ENCODE results near the gene NPNT. TPM values are rescaled to one million over a fixed set of nuclear protein-coding genes. Genes with fewer than 3 reads are reported as not detected.

Gene NPNT
- total RNA-seq, 1 experiment from 2014 or later, result 1.4 TPM

DNA sequence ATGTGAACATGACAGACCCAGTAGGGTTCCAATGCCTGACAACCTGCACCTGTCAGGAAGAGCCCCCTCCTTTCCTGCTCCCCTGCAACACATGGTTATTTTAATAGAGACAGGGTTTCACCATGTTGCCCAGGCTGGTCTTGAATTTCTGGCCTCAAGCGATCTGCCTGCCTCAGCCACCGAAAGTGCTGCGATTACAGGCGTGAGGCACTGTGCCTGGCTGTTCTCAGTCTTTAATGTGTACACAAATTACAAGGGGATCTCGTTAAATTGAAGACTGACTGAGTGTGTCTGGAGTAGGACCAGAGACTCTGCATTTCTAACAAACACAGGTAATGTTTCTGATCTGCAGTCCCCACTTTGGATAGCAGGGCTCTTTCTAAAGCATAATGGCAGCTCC lies 55.4 kb downstream of the NPNT start (continued):
- TF ChIP-seq, protein P1, sequence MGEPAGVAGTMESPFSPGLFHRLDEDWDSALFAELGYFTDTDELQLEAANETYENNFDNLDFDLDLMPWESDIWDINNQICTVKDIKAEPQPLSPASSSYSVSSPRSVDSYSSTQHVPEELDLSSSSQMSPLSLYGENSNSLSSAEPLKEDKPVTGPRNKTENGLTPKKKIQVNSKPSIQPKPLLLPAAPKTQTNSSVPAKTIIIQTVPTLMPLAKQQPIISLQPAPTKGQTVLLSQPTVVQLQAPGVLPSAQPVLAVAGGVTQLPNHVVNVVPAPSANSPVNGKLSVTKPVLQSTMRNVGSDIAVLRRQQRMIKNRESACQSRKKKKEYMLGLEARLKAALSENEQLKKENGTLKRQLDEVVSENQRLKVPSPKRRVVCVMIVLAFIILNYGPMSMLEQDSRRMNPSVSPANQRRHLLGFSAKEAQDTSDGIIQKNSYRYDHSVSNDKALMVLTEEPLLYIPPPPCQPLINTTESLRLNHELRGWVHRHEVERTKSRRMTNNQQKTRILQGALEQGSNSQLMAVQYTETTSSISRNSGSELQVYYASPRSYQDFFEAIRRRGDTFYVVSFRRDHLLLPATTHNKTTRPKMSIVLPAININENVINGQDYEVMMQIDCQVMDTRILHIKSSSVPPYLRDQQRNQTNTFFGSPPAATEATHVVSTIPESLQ (CRISPR knock-in tag; IDR thresholded peaks at IDR 0.05), result no peak
- no peak for TF ChIP-seq NFYB (CRISPR knock-in tag; conservative IDR thresholded peaks at IDR 0.05; ENCODE audit: low read depth)
- TF ChIP-seq ZNF263 (CRISPR knock-in tag; IDR thresholded peaks at IDR 0.05; ENCODE audit: low read depth), result no peak
- TF ChIP-seq, protein P2, sequence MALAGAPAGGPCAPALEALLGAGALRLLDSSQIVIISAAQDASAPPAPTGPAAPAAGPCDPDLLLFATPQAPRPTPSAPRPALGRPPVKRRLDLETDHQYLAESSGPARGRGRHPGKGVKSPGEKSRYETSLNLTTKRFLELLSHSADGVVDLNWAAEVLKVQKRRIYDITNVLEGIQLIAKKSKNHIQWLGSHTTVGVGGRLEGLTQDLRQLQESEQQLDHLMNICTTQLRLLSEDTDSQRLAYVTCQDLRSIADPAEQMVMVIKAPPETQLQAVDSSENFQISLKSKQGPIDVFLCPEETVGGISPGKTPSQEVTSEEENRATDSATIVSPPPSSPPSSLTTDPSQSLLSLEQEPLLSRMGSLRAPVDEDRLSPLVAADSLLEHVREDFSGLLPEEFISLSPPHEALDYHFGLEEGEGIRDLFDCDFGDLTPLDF (CRISPR knock-in tag; IDR thresholded peaks at IDR 0.05), result no peak

DNA sequence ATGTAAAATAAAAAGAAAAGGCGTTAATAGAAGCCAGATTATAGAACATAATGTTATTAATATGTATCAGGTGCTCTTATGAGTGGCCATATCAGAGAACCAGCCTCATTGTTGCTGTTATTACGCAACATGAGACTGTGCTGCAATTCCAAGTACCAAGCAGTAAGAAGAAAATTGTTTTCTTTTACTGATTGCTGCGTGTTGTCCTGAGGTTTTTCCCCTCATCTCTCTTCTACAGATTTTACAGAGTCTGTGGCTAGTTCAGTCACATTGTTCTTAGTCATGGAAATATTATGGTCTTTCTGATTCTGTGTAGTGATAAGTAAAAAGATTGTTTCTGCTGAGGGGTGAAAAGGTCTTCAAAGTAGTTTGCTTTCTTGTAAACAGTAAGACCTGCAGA lies 55.9 kb downstream of the NPNT start:
- no peaks in the 10 kb centered on the region; the same call in 1 of the 2 replicates for H3K27me3 Mint-ChIP-seq (ENCODE audit: low read depth)
- H3K9me3 Mint-ChIP-seq, result peaks cover 15% of the 10 kb centered on the region
- H3K4me3 Mint-ChIP-seq, result no peak overlapping the region
- no peak for ATAC-seq
- peaks cover 6% of the 10 kb centered on the region for H3K36me3 Mint-ChIP-seq
- H3K27ac Mint-ChIP-seq, result no peak overlapping the region
- DNase-seq (ENCODE audit: low spot score), result no peak
- ChIA-PET POLR2A (no interaction called here), CTCF (no interaction called here)
- TF ChIP-seq JUN (CRISPR knock-in tag; IDR thresholded peaks at IDR 0.05) (no peak), GABPB1 (CRISPR knock-in tag; IDR thresholded peaks at IDR 0.05) (no peak), TEAD1 (CRISPR knock-in tag; IDR thresholded peaks at IDR 0.05) (no peak), PRRX2 (CRISPR knock-in tag; IDR thresholded peaks at IDR 0.05) (no peak), NFATC4 (CRISPR knock-in tag; IDR thresholded peaks at IDR 0.05) (no peak), JAZF1 (CRISPR knock-in tag; IDR thresholded peaks at IDR 0.05) (no peak), CREM (CRISPR knock-in tag; IDR thresholded peaks at IDR 0.05) (no peak)
- TF ChIP-seq, protein P2 (CRISPR knock-in tag; IDR thresholded peaks at IDR 0.05), result no peak
- H3K4me1 Mint-ChIP-seq, result peaks cover 5% of the 10 kb centered on the region

DNA sequence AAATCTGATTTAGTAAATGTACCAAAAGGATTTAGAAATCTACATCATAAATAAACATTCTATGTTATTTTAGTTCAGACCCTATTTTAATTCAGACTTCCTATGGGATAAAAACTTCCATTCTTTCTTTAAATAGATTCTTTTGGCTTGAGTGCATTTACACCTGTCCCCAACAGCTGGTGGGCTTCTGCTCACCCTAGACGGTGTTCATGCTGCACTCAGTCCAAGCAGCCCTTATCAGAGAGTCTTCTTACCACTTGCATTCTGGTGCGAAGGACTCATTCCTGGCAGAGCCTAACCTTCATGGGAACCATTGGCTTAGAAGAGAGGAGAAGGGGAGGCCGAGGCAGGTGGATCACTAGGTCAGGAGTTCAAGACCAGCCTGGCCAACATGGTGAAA lies 57.3 kb downstream of the NPNT start:
- ATAC-seq, result no peak
- POLR2A ChIA-PET, result no interaction called here
- Mint-ChIP-seq H3K4me1 (peaks cover 15% of the 10 kb centered on the region), H3K27ac (no peak overlapping the region), H3K4me3 (no peak overlapping the region), H3K9me3 (peaks cover 1% of the 10 kb centered on the region; the same call in 1 of the 2 replicates), H3K27me3 (ENCODE audit: low read depth) (no peaks in the 10 kb centered on the region; the same call in 1 of the 2 replicates), H3K36me3 (no peaks in the 10 kb centered on the region)
- DNase-seq (ENCODE audit: low spot score), result no peak
- CTCF ChIA-PET, result no interaction called here
- TF ChIP-seq, protein P3, sequence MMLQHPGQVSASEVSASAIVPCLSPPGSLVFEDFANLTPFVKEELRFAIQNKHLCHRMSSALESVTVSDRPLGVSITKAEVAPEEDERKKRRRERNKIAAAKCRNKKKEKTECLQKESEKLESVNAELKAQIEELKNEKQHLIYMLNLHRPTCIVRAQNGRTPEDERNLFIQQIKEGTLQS (CRISPR knock-in tag; conservative IDR thresholded peaks at IDR 0.05), result no peak
- no peak for TF ChIP-seq GABPB1 (CRISPR knock-in tag; IDR thresholded peaks at IDR 0.05)
- TF ChIP-seq ESRRA (CRISPR knock-in tag; IDR thresholded peaks at IDR 0.05; ENCODE audit: borderline replicate concordance), result no peak
- no peak for TF ChIP-seq NR1H2 (CRISPR knock-in tag; IDR thresholded peaks at IDR 0.05)
- TF ChIP-seq JAZF1 (CRISPR knock-in tag; IDR thresholded peaks at IDR 0.05), result no peak
- no peak for TF ChIP-seq NFATC4 (CRISPR knock-in tag; IDR thresholded peaks at IDR 0.05)
- TF ChIP-seq SMAD4 (CRISPR knock-in tag; IDR thresholded peaks at IDR 0.05), result no peak
- no peak for TF ChIP-seq OVOL2 (CRISPR knock-in tag; IDR thresholded peaks at IDR 0.05; ENCODE audit: borderline replicate concordance)
- TF ChIP-seq ZNF232 (CRISPR knock-in tag; IDR thresholded peaks at IDR 0.05), result no peak
- TF ChIP-seq, protein P2 (CRISPR knock-in tag; IDR thresholded peaks at IDR 0.05), result no peak
- TF ChIP-seq CREM (CRISPR knock-in tag; IDR thresholded peaks at IDR 0.05), result no peak
